Ovary (tissue), 3 donors: ENCODE data around the gene AP5S1.

Experiments
- EP300 ChIP-seq: sonication (generic); formaldehyde crosslinking; IDR thresholded peaks from one replicate; pipeline ENCODE4 v1.6.1; 2017; ENCODE audit warnings: antibody characterized with exemption
- POLR2A ChIP-seq: fragments of 450-650 bp; IDR thresholded peaks from one replicate; pipeline ENCODE4 v1.6.1; 2017; ENCODE audit warnings: antibody characterized with exemption, mild to moderate bottlenecking, moderate library complexity
- TF ChIP-seq, protein P1 (sequence below), 3 donors: fragments of 450-650 bp in 2 of 3; fragments of 200-600 bp in 1 of 3; IDR thresholded peaks; one replicate each; pipeline versions ENCODE4 v1.5.1 to v1.8.0; 2016 to 2022; ENCODE audit warnings: antibody characterized with exemption in 3 of 3, mild to moderate bottlenecking in 1 of 3
- donor health status: DM: no; HTN: no; CAD: no.

DNA sequence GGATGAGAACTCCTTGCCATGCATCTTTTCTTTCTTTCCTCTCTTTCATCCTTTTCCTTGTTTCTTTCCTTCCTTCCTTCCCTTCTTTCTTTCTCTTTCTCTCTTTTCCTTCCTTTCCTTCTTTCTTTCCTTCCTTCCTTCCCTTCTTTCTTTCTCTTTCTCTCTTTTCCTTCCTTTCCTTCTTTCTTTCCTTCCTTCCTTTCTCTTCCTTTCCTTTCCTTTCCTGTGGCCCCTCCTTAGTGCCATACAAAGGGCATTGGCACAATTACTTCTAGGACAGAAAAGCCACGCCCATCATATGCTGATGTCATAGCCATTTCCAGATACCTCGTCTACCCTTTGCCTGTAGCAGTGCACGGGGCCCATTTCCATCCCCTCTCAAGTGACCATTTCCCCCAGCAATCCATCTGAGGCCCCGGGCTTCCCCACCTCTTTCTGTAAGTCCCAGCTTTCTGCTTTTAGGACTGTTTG is 31.6 kb upstream of the AP5S1 start:
- TF ChIP-seq, protein P1, sequence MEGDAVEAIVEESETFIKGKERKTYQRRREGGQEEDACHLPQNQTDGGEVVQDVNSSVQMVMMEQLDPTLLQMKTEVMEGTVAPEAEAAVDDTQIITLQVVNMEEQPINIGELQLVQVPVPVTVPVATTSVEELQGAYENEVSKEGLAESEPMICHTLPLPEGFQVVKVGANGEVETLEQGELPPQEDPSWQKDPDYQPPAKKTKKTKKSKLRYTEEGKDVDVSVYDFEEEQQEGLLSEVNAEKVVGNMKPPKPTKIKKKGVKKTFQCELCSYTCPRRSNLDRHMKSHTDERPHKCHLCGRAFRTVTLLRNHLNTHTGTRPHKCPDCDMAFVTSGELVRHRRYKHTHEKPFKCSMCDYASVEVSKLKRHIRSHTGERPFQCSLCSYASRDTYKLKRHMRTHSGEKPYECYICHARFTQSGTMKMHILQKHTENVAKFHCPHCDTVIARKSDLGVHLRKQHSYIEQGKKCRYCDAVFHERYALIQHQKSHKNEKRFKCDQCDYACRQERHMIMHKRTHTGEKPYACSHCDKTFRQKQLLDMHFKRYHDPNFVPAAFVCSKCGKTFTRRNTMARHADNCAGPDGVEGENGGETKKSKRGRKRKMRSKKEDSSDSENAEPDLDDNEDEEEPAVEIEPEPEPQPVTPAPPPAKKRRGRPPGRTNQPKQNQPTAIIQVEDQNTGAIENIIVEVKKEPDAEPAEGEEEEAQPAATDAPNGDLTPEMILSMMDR (IDR thresholded peaks at IDR 0.05), result no peak
- TF ChIP-seq EP300, result no peak
- no peak for TF ChIP-seq POLR2A
